NK-92 (cell line): ENCODE measurements around the gene GALT.
"Not testable (repeated sequence)": the region's sequence is repeated elsewhere in the genome, so short reads cannot be mapped to it uniquely, and the experiment has no call there.

Experiments
- DNase-seq: peaks from one replicate; lab custom pipeline; 2025; ENCODE audit not compliant: unreplicated experiment; lab: John Stamatoyannopoulos, UW

Gene GALT

DNA sequence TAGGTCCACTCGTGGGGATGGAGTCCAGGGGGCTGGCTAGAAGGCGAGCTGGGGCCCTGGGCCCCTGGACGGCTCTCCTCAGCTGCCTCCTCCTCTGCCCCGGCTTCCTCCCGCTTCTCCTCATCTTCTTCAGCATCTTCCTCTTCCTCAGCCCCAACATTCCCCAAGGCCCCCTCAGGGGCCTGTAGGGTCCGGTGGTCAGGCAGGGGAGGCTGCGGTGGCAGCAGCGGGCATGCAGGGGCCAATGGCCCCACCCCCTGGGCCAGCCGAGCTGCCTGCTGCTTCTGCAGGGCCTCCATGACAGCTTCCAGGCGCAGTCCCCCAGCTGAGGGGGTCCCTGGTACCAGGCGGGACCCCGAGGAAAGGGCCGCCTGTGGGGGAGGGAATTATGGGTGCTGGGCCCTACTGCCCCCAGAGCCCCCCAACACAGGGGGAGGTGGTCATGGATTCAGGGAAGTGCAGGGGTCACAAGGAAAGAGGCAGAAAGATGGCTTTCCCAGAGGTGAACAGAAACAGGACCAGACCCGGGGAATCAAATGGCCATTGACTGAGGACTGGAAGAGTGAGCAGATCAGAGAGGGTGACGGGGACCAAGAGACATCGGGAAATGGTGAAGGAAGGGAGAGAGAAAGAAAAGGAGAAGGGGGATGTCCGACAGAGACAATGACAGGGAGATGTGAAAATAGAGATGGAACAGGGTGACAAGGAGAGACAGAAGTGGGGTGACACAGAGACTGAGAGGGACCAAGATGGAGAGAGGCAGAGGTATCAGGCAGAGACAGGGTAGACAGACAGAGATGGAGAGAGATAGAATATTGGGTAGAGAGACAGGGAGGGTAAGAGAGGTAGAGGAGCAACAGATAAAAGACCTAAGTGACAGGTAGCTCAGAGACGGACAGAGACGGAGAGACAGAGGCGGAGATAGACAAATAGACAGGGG is 18.5 kb upstream of the GALT start:
- DNase-seq: no peak

DNA sequence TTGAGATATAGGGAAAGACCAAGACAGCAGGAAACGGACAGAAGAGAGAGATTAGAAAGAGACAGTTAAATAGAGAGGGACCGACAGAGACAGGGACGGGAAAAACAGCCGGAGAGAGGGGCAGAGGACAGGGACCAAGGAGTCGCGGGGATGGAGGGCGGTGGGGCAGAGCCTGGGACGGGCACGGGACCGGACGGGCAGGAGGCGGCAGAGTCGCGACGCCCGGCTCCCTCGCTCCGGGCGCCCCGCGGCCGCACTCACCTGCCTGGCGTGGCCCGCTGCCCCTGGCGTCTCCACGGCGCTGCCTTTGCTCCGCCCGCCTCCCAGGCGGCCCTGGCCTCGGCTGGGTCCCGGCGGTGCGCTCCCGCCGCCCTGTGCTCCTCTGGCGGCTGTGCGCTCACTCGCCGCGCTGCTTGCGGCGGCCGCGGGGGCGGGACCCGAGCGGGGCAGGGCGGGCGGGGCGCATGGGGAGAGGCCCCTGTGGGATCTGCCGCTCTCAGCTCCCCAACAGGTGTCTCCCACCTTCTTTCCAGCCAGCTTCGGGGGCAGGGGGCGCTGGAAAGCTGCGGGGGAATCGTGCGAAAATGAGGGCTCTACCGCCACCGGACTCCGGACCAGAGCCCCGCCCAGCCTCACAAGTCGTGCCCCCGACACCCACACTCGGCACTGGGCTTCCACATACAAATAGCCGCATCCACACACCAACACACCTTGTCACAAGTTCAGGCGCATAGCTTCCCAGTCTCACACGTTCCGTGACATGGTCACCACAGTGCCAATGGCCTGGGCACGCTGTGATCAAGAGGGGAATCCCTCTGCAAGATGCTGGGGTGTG is 17.6 kb upstream of the GALT start, which contains the start of gene ARID3C:
ARID3C (minus strand) TSS at position 411 of the 835 bp plus-strand sequence. CDS start 1,052 bp downstream, outside the sequence.
- DNase-seq: no peak

DNA sequence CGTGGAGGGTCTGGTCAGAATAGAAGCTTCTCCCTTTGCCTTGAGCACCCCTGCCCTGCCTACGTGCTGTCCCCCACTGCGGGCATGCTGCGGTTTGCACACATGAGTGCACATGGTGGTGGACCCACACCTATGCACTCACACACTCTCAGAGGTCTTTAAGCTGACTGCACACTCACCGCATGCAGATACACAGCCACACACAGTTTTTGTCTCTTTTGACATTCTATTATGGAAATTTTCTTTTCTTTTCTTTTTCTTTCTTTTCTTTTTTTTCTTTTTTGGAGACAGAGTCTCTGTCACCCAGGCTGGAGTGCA is 17.0 kb upstream of the GALT start:
- DNase-seq: no peak

DNA sequence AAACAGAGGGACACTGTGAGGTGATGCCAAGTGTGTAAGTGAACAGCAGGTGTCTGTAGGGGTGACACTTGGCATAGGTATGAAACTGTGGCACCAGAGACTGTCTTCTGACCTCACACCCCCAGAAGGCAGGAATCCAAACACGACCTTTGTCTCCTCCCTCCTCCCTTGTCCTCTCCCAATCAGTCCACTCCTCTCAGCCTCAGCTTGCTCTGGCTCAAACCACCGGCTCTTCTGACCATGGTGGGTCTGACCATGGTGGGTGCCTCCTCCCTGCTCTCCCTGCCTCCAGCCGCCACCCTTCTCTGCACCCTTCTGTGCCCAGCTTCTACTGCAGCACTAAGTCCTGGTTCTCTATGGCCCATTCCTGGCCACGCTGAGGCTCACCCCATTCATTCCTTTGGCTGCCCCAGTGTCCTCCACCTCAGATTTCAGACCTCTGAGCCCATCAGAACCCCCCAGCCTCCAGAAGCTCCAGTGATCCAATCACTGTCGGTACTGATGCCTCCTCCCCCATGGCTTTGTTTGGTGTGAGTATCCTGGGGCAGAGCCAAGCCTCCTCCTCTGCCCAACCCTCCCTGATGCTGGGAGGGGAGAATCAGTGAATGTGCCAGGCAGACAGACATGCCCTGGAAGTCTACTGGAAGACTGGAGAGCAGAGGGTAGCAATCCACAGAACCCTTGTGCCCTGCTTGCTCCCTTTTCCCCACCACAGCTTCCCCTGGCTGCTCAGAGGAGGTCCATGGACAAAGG is 15.9 kb upstream of the GALT start:
- no peak for DNase-seq

DNA sequence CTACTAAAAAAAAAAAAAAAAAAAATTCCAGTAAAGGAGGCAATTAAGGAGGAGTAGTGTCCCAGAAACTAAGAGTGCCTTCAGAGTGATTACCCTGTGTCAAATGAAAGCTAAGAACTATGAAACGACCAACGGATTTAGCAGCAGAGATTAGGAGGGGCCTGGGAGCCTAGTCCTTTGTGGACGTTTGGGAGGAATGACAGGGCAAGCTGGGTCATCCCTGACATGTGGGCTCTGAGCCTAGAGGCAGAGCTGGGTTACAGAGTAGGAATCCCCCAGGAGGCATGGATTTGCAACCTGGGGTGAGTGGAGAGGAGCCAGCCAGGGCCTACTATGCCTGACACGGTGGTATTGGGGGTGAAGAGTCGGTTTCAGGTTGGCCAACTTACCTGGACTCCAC is 13.3 kb upstream of the GALT start:
- DNase-seq: no peak

DNA sequence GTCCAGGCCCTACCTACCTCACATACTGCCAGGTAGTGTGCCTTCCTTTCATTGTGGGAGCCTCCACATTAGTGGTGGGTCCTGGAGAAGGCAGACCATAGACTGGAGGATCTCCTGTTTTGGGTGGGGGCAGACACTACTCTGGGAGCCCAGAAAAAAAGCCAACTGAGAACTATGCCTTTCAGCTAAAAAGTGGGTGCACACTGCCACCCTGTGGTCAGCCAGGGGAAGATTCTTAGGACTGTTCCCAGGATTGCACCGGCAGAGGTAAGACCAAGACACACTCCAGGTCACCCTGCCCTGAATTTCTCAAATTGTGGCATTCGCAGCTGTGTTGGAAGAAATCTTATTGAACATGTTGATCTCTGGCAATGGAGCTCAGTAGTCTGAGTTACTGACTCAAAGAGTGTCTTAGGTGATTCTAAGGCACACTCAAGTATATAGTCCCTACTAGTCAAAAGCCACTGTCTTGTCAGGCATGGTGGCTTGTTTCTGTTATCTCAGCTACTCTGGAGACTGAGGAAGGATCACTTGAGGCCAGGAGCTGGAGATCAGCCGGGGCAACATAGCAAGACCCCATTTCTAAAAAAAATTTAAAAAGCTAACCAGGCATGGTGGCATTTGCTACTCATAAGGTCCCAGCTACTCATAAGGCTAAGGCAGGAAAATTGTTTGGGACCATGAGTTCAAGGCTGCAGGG is 12.5 kb upstream of the GALT start:
- no peak for DNase-seq

DNA sequence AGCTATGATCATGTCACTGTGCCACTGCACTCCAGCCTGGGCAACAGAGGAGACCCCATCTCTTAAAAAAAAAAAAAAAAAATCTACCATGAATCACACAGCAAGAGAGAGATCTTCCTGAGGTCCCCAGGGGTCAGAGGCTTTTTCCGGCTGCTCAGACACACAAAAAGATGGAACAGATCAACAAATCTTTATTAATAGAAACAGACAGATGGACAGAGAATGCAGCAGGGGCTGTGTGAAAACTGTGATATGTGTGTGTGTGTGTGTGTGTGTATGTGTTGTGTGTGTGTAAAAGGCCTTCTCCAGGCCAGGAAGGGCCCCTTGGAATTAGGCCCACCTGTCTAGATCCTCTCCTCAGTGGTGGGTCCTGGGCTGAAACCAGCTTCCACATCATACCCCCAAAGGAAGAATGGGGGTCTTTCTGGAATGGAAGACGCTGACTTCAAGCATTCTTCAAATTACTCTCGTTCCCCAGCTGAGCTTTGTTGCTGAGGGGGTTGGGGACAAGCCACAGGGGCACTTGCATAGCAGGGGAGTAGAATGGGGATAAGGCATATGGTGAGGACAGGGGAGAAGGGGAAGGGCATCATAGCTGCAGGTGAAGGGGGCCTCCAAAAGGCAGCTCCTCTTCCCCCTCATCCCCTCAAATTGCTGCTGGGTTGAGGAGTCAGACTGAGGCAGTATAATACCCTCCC is 11.8 kb upstream of the GALT start:
- no peak for DNase-seq

DNA sequence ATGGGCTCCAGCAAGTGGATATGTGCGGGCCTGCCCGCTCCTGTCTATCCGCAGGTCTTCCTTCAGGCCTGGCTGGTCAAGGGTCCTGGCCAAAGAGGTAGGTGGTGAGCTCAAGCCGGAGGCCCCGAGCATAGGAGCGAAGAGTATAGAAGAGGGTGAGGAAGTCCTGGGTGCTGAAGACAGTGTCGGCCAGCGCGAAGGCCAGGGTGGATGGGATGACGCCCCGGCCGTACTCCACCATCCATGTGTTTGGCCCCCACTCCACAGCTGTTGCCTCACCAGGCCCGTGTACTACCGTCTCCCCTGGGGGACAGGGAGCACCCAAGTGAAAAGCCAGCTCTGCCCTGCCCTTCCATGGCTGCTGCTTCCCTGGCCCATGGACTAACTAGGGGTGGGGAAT is 10.9 kb upstream of the GALT start:
- DNase-seq: no peak

DNA sequence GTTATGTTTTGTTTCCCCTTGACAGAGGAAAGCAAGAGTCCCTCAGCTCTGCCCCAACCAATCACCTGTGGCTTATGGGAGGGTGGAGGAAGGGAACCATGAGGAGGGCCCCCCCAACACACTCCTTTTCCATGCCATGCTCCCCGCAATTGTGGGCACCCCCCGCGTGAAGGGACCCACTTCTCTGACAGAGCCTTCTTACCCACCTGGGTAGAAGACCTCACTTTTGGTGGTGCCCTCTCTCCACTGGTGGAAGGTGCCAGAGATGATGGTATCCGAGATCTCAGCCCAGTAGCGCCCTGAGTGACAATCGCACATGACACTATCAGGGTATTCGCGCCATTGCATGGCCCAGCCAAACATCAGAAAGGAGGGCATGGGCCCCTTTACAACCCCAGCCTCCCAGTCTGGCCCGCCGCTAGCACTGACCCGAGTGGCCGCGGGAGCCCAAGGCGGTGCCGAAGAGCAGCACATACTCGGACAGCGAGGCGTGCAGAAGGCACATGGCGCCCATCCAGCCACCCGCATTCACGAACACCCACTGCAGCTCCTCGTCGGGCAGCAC is 9.6 kb upstream of the GALT start:
- no peak for DNase-seq

DNA sequence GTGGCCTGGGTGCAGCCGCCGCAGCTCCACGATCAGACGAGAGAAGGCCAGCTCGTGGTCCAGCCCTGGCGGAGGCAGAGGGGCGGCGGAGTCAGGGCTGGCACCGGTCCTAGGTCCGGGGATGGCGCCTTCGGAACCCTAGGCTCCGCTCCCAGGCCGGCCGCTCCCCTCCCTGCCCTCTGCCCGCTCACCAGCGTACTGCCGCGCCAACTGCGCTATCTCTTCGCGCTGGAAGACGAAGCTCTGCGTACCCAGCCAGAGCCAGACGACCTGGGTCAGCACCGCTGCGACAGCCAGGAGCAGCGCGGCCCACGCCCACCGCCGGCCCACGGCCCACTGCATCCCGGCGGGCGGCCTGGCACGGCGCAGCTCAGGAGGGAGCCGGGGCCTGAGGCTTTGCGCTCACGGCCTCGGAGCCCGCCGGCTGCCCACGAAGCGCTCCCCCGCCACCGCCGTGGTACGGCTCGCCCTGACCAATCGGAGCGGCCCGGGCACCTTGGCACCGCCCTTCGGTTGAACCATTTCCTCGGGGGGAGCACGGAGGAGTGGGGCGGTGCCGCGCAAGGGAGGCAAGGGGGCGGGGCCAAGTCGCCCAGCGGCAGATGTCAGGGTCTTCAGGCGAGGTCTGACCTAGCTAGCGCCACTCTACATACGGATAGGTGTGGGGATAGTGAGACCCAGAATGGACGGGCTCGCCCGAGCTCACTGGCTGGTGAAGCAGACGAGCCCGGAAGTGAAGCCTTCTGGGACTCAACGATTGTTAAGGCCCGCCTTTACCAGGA is 8.9 kb upstream of the GALT start, which contains the start of gene SIGMAR1:
SIGMAR1 (minus strand) TSS at position 432 of the 782 bp plus-strand sequence; CDS start at position 342, 90 bp downstream.
- DNase-seq: peak; percentile 10

DNA sequence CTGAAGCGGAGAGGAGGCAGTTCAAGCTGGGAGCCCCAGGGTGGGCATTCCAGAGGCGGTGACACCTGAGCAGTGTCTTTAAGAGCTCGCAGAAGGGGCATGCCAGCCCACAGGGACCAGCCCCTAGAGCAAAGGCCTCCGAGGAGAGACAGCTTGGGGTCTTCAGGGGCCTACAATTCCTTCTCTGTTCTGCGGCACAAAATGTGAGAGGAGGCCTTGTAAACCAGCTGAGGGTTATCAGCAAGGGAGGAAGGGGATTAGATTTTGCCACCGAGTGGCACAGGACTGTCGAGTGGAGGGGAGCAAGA is 8.4 kb upstream of the GALT start:
- no peak for DNase-seq

DNA sequence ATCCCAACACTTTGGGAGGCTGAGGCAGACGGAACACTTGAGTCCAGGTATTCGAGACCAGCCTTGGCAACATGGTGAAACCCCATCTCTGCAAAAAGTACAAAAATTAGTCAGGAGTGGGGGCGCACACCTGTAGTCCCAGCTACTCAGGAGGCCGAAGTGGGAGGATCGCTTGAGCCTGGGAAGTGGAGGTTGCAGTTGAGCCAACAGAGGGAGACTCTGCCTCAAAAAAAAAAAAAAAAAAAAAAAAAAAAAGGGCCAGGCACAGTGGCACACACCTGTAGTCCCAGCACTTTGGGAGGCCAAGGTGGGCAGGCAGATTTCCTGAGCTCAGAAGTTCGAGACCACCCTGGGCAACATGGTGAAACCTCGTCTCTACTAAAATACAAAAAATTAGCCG is 7.2 kb upstream of the GALT start:
- DNase-seq: not testable (repeated sequence)

DNA sequence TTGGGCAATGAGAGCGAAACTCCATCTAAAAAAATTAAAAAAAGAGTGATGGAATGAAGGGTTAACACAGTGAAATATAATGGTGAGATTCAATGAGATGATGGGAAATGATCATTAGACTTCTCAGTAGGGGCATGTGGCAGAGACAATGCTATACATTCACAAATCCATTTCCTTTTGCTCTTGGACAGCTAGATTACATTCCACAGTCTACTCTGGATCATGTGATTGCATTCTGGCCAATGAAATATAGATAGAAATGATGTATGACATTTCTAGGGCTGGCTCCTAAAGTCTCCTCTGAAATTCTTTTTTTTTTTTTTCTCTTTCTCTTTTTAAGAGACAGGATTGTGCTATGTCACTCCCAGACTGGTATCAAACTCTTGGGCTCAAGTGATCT is 3.8 kb upstream of the GALT start:
- no peak for DNase-seq

DNA sequence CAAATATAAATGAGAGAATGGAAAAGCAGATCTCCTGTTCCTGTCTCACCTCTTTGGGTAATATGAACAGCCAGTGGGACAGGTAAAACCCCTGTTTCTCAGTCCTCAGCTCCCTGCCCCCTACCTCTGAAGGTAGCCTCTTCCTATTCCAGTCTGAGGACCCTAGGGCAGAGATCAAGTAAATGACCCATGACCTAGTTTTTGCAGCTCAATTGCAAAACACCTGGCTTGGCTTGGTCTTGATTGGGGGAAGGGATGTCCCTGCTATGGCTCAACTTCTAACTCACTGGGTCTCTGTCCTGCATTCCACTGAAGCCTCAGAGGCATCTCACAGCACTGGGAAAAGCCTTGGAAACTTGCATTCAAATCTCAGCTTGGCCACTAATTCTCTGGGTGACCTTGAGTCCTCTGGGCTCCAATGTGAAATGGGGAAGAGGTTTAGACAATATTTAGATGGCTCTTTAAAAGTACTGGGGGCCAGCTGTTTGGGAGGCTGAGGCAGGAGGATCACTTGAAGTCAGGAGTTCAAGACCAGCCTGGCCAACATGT is 1.6 kb upstream of the GALT start:
- DNase-seq: no peak

DNA sequence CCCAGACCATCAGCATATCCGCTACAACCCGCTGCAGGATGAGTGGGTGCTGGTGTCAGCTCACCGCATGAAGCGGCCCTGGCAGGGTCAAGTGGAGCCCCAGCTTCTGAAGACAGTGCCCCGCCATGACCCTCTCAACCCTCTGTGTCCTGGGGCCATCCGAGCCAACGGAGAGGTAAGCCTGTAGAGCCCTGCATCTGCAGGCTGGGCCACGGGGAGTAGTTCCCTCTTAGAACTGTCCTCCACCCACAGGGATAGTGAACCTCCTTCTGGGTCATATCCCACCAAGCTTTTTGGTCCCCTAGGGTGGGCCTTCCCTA is 569 bp downstream of the GALT start:
- DNase-seq: no peak

DNA sequence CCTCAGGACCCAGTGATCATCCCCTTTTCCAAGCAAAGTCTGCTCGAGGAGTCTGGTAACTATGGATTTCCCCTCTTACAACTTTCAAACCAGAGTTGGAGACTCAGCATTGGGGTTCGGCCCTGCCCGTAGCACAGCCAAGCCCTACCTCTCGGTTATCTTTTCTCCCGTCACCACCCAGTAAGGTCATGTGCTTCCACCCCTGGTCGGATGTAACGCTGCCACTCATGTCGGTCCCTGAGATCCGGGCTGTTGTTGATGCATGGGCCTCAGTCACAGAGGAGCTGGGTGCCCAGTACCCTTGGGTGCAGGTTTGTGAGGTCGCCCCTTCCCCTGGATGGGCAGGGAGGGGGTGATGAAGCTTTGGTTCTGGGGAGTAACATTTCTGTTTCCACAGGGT is 1.2 kb downstream of the GALT start:
- no peak for DNase-seq

DNA sequence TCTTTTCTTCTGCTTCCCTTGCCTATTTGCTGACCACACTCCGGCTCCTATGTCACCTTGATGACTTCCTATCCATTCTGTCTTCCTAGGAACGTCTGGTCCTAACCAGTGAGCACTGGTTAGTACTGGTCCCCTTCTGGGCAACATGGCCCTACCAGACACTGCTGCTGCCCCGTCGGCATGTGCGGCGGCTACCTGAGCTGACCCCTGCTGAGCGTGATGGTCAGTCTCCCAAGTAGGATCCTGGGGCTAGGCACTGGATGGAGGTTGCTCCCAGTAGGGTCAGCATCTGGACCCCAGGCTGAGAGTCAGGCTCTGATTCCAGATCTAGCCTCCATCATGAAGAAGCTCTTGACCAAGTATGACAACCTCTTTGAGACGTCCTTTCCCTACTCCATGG is 2.2 kb downstream of the GALT start:
- DNase-seq: no peak

DNA sequence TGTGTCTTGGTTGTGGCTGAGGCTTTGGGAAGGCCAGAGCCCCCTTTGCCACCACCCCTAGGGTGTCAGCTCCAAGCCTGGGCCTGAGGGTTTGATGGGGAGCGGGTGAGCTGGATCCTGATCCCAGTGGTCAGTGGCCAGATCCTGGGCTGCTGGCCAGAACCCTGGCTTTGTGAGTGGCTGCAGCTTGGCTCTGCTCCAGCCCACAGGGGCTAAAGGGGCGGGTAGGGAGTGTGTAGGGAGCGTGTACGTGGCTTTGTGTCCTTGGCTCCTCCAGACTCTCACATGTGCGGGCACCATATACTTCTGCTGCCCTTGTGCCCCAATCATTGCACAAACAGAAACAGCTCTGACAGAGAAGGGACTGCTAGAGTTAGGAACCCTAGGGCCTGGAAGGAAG is 4.3 kb downstream of the GALT start:
- DNase-seq: no peak

DNA sequence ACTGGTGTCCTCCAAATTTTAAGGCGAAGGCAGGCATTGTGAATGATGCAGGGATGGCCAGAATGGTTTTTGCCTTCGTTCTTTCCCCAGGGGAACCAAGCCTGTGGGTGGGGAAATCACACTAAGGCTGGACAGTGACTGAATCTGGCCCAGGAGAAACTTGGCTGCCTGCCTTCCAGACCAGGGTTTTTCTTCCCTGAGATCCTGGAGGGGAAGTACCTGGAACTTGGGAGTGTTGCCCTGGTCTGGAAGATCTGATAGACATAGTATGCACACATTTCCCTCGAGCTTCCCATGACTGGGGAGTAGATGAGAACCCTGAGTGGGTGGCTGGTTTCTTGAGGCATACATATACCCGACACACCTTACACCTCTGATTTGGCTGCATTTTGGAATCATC is 4.8 kb downstream of the GALT start:
- no peak for DNase-seq
